ENCODE results near the gene SYT13.

DNA sequence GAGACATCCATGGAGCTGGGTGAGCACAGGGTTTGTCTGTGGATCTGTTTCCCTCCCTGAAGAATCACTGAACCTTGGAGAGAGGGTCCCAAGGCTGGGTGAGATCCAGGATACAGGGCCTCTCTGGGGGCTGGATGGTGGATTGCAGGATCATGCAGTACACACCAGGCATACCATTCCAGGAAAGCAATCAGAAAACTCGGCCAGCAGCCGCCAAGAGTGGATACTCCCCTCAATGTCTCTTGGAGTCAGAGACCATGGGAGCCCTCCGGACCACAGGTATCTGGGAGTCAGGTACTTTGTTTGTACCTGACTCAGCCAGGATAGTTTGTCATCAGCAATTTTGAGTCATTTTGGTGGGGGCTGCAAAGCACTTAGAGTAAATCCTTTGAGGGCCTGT lies 14.6 kb upstream of the SYT13 start:
- TF ChIP-seq, protein P1, sequence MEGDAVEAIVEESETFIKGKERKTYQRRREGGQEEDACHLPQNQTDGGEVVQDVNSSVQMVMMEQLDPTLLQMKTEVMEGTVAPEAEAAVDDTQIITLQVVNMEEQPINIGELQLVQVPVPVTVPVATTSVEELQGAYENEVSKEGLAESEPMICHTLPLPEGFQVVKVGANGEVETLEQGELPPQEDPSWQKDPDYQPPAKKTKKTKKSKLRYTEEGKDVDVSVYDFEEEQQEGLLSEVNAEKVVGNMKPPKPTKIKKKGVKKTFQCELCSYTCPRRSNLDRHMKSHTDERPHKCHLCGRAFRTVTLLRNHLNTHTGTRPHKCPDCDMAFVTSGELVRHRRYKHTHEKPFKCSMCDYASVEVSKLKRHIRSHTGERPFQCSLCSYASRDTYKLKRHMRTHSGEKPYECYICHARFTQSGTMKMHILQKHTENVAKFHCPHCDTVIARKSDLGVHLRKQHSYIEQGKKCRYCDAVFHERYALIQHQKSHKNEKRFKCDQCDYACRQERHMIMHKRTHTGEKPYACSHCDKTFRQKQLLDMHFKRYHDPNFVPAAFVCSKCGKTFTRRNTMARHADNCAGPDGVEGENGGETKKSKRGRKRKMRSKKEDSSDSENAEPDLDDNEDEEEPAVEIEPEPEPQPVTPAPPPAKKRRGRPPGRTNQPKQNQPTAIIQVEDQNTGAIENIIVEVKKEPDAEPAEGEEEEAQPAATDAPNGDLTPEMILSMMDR (IDR thresholded peaks at IDR 0.05), result no peak
- TF ChIP-seq POLR2AphosphoS5 (IDR thresholded peaks at IDR 0.05), result no peak

Data from esophagus muscularis mucosa (tissue), 3 donors.